ENCODE results near the gene OR51V1. TPM values are rescaled to one million over a fixed set of nuclear protein-coding genes. Genes with fewer than 3 reads are reported as not detected.

OR51V1 gene
- total and polyA plus RNA-seq, 2 of the 13 experiments (the other 11 are each of a cell fraction or from before 2014, with no cell fraction given), result not detected

- TF ChIP-seq ZNF276 (CRISPR knock-in tag; IDR thresholded peaks at IDR 0.05; ENCODE audit: low read depth) (no peak), ZNF780A (CRISPR knock-in tag; IDR thresholded peaks at IDR 0.05) (no peak), TSC22D2 (CRISPR knock-in tag; IDR thresholded peaks at IDR 0.05; ENCODE audit: borderline replicate concordance) (no peak), ZNF720 (CRISPR knock-in tag; IDR thresholded peaks at IDR 0.05) (no peak)
- TF ChIP-seq, protein P1, sequence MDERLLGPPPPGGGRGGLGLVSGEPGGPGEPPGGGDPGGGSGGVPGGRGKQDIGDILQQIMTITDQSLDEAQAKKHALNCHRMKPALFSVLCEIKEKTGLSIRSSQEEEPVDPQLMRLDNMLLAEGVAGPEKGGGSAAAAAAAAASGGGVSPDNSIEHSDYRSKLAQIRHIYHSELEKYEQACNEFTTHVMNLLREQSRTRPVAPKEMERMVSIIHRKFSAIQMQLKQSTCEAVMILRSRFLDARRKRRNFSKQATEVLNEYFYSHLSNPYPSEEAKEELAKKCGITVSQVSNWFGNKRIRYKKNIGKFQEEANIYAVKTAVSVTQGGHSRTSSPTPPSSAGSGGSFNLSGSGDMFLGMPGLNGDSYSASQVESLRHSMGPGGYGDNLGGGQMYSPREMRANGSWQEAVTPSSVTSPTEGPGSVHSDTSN (CRISPR knock-in tag; IDR thresholded peaks at IDR 0.05), result no peak
Measured at GRCh38 chr11:5245155-5245554, 44.7 kb upstream of the OR51V1 start (continued).

- intact Hi-C loops (cut with micrococcal nuclease; ENCODE audit: unreplicated experiment) (no loop called here), in situ Hi-C loops (cut with HindIII; ENCODE audit: extremely low pct_ligation_motif_present, low pct_unique_long_range_greater_than_20kb) (no loop called here)
- 5% methylated on average over 4 of the region's 4 CpGs for WGBS (ENCODE audit: low lambda C conversion rate)
- Histone ChIP-seq H3K9ac (ENCODE audit: insufficient read depth, low read depth, low read length) (no peak overlapping the region), H3K9me3 (ENCODE audit: low read length) (no peaks in the 10 kb centered on the region), H2AFZ (ENCODE audit: low read length) (no peak overlapping the region), H3K27ac (ENCODE audit: extremely low read length, insufficient read depth, low read length) (no peak overlapping the region), H3K27me3 (ENCODE audit: control insufficient read depth in 1 of 2, insufficient read depth in 2 of 2, low read length in 2 of 2) (peaks cover 0 to 5% of the 10 kb centered on the region in 2 experiments; a peak in 1 of 5 replicates), H3K36me3 (replicated peaks in 1 of 2; ENCODE audit: control insufficient read depth in 1 of 2, insufficient read depth in 2 of 2, low read length in 2 of 2) (no peaks in the 10 kb centered on the region), H3K4me3 (replicated peaks in 1 of 3; ENCODE audit: insufficient read depth in 1 of 3, low read depth in 2 of 3, low read length in 3 of 3) (no peak overlapping the region), H3K4me2 (ENCODE audit: low read depth, low read length) (no peak overlapping the region), H3K4me1 (ENCODE audit: insufficient read depth, low read length) (no peaks in the 10 kb centered on the region), H3K79me2 (ENCODE audit: insufficient read depth, low read length) (no peaks in the 10 kb centered on the region), H4K20me1 (ENCODE audit: insufficient read depth, low read length) (no peaks in the 10 kb centered on the region)
- DNase-seq (ENCODE audit: low spot score) (no peak), FAIRE-seq (no peak), ATAC-seq (no peak)
- BruUV-seq (replicated peaks), result no TSS peak
- TF ChIP-seq, protein P2, sequence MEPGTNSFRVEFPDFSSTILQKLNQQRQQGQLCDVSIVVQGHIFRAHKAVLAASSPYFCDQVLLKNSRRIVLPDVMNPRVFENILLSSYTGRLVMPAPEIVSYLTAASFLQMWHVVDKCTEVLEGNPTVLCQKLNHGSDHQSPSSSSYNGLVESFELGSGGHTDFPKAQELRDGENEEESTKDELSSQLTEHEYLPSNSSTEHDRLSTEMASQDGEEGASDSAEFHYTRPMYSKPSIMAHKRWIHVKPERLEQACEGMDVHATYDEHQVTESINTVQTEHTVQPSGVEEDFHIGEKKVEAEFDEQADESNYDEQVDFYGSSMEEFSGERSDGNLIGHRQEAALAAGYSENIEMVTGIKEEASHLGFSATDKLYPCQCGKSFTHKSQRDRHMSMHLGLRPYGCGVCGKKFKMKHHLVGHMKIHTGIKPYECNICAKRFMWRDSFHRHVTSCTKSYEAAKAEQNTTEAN (CRISPR knock-in tag; conservative IDR thresholded peaks at IDR 0.05), result no peak
- TF ChIP-seq BRCA1 (CRISPR knock-in tag; IDR thresholded peaks at IDR 0.05) (no peak), ZNF576 (CRISPR knock-in tag; IDR thresholded peaks at IDR 0.05) (no peak), ATF7 (IDR thresholded peaks at IDR 0.05) (no peak), ATF7 (CRISPR knock-in tag; IDR thresholded peaks at IDR 0.05) (no peak), CREM (IDR thresholded peaks at IDR 0.05) (no peak), CREM (CRISPR knock-in tag; IDR thresholded peaks at IDR 0.05) (no peak), HIVEP1 (CRISPR knock-in tag; IDR thresholded peaks at IDR 0.05) (no peak), ZKSCAN1 (IDR thresholded peaks at IDR 0.05; ENCODE audit: low read length) (no peak), NR1H2 (CRISPR knock-in tag; IDR thresholded peaks at IDR 0.05; ENCODE audit: borderline replicate concordance, low read depth) (no peak), CHCHD3 (CRISPR knock-in tag; IDR thresholded peaks at IDR 0.05) (no peak), ZBTB3 (CRISPR knock-in tag; IDR thresholded peaks at IDR 0.05; ENCODE audit: borderline replicate concordance, low read depth) (no peak), TAF1 (CRISPR knock-in tag; IDR thresholded peaks at IDR 0.05) (no peak)
- TF ChIP-seq, protein P3, sequence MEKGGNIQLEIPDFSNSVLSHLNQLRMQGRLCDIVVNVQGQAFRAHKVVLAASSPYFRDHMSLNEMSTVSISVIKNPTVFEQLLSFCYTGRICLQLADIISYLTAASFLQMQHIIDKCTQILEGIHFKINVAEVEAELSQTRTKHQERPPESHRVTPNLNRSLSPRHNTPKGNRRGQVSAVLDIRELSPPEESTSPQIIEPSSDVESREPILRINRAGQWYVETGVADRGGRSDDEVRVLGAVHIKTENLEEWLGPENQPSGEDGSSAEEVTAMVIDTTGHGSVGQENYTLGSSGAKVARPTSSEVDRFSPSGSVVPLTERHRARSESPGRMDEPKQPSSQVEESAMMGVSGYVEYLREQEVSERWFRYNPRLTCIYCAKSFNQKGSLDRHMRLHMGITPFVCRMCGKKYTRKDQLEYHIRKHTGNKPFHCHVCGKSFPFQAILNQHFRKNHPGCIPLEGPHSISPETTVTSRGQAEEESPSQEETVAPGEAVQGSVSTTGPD (CRISPR knock-in tag; IDR thresholded peaks at IDR 0.05), result no peak
- TF ChIP-seq, protein P4, sequence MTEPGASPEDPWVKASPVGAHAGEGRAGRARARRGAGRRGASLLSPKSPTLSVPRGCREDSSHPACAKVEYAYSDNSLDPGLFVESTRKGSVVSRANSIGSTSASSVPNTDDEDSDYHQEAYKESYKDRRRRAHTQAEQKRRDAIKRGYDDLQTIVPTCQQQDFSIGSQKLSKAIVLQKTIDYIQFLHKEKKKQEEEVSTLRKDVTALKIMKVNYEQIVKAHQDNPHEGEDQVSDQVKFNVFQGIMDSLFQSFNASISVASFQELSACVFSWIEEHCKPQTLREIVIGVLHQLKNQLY (CRISPR knock-in tag; IDR thresholded peaks at IDR 0.05), result no peak
- CTCF ChIA-PET (ENCODE audit: low intra/inter-chr PET ratio, low total read pairs), result no interaction called here
- POLR2A ChIA-PET, result no interaction called here
Measured at GRCh38 chr11:5243816-5244180, 43.3 kb upstream of the OR51V1 start.

Data from HepG2 (cell line).